GM19043 (cell line): Measurements from ENCODE around the gene ZNF516.

Experiments used
- ATAC-seq: cut with Tn5 transposase; IDR thresholded peaks from one replicate; pipeline ENCODE4 v1.9.1; 2021; ENCODE audit warnings: low read depth; ENCODE audit not compliant: unreplicated experiment

The ZNF516 gene

DNA sequence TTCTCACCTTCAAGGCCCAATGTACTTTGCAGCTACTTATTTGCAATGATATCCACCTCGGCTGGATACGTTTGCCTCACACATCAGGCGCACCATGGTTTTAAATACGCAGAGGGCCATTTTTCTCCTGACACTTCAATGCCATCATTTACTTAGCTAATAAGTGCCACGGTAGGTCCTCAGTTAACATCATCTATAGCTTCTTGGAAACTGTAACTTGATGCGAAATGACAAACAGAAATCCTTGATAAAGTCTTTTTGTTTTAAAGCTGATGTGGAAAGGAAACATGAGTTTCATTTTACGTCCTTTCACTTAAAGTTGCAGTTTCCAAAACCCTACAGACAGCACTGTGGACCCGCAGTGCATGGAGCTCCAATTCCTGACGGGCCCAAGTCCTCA lies 37.1 kb downstream of the ZNF516 start:
- no peak for ATAC-seq

DNA sequence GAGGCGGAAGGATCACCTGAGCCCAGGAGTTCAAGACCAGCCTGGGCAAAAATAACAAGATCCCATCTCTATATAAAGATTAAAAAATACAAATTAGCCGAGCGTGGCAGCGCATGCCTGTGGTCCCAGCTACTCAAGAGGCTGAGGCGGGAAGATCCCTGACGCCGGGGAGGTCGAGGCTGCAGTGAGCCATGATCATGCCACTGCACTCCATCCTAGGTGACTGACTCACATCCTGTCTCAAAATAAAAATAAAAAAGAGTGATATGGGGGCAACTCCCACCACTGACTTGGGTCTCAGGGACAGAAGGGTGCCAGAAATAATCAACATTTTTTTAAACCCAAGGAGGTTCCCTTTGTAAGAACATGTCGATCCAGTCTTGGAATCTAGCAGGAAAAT lies 37.6 kb downstream of the ZNF516 start:
- ATAC-seq: no peak

DNA sequence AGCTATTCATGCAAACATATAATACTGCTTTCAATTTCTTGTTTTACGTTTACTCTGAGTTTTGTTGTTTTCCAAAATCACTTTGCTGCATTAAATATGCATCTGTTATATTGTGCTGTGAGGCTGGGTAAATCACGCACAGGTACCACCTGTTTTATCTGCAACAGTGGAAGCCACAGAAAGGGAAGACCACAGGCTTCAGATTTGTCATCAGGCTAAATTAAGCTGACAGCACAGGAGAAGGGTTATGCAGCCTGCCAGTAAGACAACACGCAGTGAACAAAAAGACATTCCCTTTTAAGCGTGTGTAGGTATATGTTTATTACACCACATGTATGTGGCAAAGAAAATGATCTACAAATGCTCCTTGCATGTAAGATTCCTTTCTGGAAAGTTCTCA lies 38.2 kb downstream of the ZNF516 start:
- ATAC-seq: no peak

DNA sequence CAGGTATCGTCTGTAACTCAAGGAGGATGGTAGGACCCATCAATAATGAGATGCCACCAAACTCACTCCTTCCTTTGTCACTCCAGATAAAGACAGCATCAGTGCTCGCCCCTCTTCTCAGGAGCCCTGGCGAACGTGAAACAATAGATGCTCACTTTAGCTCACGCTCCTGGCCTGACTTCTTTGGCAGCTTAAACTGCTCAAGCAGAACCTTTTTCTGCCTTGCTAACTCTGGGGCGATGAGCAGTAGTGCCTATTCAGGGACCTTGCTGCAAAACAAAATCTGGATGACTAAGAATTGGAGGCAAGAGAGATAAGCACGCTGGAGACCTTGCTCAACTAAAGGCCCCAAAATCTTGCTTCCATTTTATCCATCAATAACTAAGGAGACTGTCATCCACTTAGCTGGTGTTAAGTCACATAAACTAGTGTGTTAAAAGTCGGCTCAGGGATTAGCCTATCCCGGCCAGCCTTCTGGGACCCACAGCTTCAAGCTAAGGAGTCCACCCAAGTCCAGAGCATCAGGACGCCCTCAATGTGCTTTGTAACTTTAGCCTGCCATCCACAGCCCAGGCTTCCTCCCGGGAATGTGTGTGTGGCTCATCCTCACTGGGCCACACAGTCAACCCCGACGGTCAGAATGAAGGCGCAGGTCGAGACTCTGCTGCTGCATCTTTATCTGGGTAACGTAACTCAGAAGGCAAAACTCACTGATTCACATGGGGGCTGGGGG lies 38.9 kb downstream of the ZNF516 start:
- ATAC-seq: no peak

DNA sequence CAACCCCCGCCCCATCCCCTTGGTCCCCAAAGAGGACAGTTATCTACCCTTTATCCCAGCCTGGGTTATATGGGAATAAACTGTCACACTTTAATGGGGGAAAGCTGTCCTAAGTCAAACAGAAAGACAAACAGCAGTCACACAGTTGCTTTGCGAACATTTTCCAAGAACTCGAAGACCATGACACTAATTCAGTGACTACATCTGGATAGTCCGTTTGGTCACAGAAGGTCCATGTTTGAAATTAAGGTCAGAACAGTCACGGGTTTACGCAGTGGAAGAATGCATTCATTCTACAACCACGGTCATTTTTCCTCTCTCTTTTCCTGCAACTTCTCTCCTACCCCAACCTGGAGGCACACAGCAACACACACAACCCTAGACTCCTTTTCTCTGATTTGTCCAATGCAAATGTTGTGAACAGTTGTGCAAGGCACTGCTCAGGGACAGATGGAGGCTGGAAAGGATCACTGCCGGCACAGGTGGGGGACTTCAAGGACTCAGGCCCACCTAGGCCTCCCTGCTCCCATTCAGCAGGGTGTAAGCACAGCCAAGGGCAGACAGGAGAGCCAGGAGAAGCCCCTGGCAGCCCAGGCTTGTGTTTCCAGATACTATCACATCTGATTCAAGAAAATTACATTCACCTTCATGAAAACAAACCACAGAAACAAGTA lies 39.9 kb downstream of the ZNF516 start:
- ATAC-seq: no peak

DNA sequence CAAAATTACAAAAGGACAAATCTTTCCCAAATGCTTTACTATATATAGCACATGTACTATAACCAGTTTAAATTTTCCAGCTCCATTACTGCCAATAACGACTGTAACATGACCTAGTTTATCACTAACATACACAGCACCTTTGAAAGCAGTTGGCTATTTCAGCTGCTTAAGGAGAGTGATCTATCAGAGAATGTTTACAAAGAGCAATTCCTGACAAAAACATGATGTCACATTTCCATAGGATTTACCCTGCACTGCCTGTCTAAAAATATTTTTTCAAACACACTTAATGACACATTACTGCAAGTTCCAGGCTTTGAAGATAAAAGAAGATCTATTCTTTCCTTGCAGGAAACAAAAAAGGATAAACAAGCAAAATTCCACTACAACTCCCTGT lies 40.6 kb downstream of the ZNF516 start:
- no peak for ATAC-seq

DNA sequence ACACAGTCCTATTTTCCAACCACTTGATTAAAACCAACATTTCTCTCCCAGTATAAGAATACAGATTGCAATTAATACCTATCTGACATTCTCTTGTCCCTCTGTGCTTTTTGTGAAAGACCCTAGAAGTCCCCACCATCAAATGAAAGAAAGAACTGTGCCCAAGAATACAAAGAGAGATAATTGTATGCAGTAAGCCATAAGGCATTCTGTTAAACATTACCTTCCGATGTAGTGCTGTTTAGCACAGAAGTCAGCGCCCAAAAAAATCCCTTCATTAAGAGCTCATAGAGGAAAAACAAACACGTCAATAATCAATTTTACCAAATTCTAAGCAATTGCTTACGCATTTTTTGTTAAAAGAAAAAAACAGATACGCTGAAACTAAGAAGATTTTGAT lies 41.1 kb downstream of the ZNF516 start:
- ATAC-seq: no peak

DNA sequence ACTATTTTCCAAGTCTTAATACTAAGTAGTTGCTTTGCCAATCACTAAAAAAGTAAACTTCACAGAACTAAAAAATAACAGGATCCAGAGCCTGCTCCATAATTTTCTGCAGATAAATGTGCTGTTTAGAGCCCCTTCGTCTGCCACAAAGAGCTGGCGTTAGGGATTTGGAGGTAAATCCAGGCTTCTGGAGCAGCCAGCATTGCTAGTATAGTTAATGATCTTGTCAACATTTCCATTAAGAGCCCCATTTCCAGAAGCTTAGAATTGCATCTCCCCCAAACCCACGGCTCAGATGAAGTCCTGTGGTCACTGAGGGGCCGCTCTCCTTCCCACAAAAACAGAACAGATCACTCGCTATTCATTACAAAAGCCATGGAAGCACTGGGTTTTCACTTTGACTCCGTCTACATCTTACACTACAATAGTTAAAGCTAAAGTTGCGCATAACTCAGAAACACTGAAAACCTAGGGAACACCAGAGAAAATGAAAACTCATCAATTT lies 41.9 kb downstream of the ZNF516 start:
- no peak for ATAC-seq

DNA sequence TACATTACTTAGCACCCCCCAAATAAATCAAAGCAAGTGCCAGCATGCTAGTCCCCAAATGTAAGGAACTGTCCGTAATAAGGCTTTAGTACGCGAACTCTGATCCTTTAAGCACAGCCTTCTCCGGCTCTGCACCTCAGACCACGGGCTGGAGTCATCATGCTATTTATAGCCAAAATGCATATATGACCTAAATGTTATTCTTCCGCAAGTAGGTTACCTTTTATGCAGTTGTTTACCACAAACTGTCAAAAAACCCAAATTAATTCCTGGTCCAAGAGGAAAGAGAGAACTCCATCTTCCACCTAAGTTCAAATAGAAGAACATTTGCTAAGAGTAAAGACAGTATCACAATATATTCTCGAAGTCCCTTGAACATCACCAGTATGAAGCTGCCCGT lies 42.7 kb downstream of the ZNF516 start:
- ATAC-seq: no peak

DNA sequence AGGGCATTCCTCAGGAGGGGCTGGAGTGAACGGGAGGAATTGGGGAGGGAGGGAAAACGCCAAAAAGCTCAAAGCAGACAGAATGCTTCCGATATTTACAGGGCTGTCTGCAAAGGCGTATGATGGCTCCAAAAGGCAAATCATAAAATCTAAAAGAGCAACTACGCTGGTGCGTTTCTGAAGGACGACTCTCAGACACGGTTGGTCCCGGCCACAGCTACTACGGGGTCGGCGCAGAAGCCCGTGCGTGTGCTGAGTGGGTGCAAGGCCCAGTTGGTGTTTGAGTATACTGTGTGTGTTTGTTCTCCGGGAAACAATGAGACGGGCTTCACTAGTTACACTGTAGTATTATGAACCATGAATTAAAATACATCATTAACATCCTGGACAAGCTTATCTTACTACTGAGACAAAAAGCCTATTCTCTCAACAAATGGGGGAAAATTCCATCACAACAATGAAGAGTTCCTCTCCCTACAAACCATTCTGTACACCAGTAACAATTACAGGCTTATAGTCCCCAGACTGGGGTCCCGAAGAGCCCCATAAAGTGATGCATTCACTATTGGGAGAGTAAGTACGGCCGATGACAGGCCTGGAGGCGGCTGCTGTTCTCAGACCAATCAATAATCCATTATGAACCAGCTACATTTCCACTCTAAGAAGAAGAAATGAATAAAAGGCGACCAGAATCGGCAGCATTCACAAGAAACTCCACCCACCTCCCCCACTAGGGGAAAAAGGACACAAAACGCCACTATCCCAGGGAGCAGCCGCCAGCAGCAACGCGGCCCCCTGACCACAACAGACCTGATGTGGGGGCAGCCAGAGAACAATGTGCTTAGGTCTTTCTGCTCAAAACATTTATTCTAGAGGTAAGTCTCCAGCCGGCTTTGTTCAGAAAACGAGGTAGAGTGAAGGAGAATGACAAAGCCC lies 43.4 kb downstream of the ZNF516 start:
- ATAC-seq: no peak

DNA sequence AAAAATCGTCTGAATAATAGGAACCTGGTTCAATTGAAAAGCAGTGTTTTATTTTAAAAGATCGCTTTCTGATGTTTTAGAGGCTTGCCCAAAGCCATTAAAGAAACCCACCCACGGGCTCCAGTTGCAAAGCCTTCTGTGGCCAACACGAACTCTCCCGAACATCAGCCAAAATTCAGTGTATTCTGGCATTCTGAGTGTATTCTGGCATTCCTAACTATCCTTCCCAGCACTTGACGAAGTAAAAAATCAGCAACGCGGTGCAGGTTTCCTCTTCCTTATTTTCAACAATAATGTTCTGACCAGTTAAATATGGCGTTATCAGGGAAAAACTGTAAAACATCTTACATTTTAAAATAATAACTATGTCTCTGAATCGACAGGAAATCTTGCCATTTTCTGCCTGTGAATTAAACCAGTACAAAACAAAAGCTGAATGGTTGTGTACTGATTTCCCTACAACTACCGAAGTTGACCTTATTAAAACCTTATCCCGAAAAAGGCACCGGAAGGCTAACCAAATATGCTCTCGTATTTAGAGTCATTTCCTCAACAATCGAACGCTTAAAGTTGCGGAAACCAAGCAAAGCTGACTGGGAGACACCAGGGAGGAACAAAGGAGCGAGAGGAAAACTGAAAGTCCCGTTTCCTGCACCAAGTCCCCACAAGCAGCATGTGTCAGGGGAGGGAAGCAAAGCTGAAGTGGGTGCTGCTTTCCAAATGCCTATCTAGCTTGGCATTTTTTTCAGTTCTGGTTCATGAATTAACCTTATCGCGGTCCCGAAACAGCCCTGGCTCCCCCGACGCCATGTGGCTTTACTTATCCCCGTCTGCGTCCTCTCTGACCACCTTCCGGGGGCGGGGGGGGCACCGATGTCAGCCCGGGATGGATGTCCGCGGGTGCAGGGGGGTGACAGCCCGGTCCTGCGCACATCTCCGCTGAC lies 44.3 kb downstream of the ZNF516 start:
- ATAC-seq: no peak

DNA sequence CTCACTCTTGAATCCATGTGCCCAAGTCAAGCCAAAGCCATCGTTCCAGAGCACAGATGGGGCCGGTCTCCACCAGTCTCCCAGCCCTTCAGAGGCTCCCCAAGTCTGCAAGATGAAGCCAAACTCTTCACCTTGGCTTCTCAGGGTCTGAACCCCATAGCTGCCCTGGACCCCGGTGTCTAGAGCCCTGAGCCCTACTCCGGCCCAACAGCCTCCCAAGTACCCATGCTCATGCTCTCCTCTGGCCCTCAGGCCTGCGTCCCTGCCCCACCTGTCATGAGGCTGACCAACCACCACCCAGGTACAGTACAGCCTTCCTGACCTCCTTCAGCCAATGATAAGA lies 46.0 kb downstream of the ZNF516 start:
- ATAC-seq: no peak

DNA sequence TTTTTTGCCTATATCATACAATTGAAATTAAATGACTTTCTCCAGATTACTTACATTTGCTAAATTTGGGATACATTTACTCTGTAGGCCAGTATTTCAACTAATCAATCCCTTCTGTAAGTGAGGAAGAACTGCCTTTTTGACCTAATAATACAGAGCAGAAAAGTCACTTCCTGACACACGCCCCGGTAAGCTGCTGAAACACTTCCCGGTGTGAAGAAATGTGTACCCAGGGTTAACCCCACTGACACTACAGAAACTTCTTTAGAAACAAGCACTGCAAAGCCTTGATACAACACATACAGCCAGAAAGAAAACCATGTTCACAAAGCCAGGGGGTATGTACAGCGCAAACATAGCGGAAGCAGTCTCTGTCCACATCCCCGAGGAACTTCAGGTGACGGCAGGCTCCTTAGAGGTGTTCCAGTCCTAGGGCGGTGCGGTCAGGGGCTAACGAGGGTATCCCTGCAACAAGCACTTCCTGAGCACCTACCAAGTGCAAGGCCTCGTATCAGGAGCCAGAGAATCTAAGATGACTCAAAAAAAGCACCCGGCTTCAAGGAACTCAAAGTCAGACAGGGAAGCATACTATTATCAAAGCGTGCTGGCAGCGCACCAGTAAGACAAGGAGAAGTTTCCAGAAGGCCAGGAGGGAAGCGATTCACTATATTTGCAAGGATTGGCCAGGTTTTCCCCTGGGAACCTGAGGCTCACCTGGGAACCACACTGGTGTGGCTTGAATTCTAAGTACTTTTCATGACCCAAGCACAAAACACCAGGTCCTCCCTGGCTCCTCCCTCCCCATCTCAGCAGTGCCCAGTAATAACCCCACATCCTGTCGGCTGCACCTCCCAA lies 46.6 kb downstream of the ZNF516 start:
- no peak for ATAC-seq

DNA sequence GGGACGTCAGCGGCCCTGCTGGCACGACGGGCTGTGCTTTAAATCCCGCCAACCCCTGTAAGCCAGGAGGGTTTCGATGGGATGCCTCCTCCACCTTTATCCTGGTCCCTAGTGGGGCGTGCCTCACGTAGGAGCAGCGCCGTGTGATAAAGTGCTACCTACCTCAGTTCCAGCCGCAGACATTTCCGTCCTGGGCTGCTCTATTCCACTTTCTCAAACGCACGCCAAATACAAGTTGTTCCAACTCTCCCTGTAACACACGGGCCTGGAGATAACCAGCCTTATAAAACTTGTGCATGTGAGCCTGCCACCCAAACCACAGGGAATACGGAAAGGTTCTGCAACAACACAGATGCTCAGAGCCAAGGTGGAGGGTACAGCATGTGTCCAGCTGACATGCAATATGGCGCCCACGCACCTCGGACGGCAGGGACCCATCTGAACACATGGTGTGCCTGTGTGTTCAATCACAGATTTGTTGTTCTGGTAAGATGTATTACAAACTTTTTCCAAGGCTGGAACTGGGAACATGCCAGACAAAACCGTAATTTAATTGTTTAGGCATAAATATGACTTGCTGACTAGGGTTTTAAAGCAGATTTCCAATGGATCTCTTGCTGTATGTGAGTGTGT lies 47.7 kb downstream of the ZNF516 start:
- no peak for ATAC-seq

DNA sequence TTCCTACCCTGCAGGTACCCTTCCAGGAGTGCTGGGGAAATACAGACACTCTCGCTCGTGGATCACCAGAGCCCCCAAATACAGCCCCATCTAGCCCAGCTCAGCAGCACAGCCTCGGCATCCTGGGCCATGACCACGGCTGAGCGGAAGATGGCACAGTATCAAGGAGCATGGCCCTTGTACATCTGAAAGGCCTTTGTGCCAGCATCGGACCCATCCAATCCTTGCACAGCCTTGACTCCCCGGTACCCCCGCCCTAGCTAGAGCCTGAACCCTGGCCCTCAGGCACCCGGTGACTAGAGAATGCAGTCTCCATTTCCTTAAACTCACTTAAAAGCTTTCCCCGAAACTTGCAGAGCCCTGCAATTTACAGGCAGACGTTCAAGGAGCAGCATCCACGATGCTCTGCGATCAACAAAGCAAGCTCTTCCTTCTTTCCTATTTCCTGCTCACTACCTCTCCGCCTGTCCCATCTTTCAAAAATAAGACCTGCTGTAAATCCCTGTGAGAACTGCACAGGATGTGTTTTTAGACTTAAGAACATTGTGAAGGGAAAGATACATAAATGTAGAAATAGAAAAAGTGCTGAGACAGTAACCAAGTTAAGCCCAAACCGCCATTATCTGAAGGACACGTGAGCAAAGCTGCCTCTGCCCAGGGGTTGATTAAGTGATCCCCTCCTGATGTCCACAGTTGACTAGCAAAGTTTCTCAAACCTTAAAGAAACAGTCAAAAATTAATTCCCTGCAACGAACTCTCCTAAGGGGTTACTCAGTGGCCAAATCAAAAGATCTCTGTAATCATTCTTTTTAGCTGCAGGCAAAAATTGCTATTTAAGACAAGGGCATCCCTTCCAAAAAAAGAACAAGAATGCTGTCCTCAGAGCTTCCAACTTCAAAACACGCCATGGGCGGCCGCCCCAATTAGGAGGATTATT lies 48.5 kb downstream of the ZNF516 start:
- no peak for ATAC-seq

DNA sequence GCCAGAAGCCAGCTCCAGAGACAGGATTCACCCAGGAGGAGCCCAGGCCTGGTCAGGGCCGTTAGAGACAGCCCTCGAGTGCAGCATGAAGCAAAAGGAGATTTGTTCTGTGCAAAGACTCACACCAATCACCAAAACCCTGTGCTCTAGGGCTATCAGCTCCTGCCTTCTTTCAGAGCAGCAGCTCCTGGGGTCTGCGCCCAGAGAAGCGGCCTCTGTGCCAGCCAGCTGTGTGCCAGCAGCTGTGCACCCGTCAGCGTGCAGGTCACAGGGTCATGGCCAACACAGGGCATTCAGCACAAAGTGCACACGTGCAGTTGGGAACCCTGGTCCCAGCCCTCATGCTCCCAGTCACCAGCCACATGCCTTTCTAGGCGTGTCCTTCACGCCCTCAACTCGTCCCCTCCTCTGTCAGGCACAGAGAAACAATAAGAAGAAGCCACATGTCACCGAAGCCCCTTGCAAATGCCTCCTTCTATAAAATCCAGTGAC lies 49.3 kb downstream of the ZNF516 start:
- no peak for ATAC-seq

DNA sequence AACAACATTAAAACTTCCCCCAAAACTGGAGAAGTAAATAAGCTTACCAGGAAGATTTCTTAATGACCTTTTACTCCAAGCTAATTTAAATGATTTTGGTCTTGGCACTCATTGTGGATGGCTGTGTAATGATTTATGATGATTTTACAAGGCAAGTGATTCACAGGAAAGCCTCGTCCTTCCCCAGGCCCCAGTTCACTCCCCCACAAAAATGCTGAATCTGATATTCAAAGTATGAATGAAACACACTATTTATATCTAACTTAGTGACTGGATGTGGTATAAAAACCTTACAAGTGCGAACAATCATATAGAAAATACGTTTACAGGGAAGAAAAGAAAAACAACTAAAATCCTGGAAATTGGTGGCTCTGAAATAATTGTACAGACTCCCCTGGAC lies 49.8 kb downstream of the ZNF516 start:
- no peak for ATAC-seq
